K562 (cell line): ENCODE results near the gene MAP2K7. TPM values are rescaled to one million over a fixed set of nuclear protein-coding genes. Genes with fewer than 3 reads are reported as not detected.
A peak's percentile ranks its signal among the peaks of the same experiment; 100 is the strongest.
"Not testable (repeated sequence)": the region's sequence is repeated elsewhere in the genome, so short reads cannot be mapped to it uniquely, and the experiment has no call there.

Experiments
- ATAC-seq: fragments of 200-7000 bp; cut with Tn5 transposase; 3 replicates; pipeline ENCODE4 v1.9.1; 2020; ENCODE audit warnings: moderate library complexity
- BruUV-seq: library from RNA; stranded (reverse); fragments of 400-500 nt; replicated peaks from 2 replicates; lab custom pipeline; 2021; lab: Mats Ljungman, UMichigan
- CTCF ChIA-PET: fragments of 300-600 bp; formaldehyde crosslinking; extraction: SDS; loops from one replicate; lab custom pipeline; 2021; ENCODE audit warnings: low intra/inter-chr PET ratio; lab: Yijun Ruan, JAX
- POLR2A ChIA-PET: fragments of 300-600, 350-650 bp; sonication (Branson Sonifier 250); formaldehyde crosslinking; extraction: SDS; loops from one replicate; lab custom pipeline; 2021; ENCODE audit warnings: antibody characterized with exemption, inconsistent platforms; lab: Yijun Ruan, JAX
- DNase-seq, 4 experiments: peaks; one replicate each; pipeline versions ENCODE4 v3.0.0 to v3.0.0-alpha.2; 2011 to 2018; ENCODE audit warnings: low spot score in 3 of 4, mixed read lengths in 3 of 4; ENCODE audit errors: extremely low read depth in 1 of 4
- FAIRE-seq: peaks from 2 replicates; lab custom pipeline; 2011; peaks lifted over from hg19 to GRCh38; lab: Jason Lieb, UNC
- H2AFZ ChIP-seq: 2 replicates; pipeline ENCODE4 v1.6.0; 2011; ENCODE audit warnings: low read depth, low read length, control low read depth, inconsistent platforms
- H3K27ac ChIP-seq: fragments of 200-600 bp; 3 replicates; pipeline ENCODE4 v1.8.0; 2011; ENCODE audit warnings: low read depth, mild to moderate bottlenecking, control low read depth, inconsistent platforms, low read length, moderate library complexity, mixed read lengths; ENCODE audit errors: extremely low read depth
- H3K27me3 ChIP-seq, 2 experiments: fragments of 300-600 bp in 1 of 2; 2 replicates in 1 of 2; 3 replicates in 1 of 2; pipeline versions ENCODE4 v1.6.0 to v1.8.0; 2011; ENCODE audit warnings: inconsistent platforms in 2 of 2, low read length in 2 of 2, mild to moderate bottlenecking in 1 of 2, mixed read lengths in 1 of 2, moderate library complexity in 1 of 2; ENCODE audit not compliant: control insufficient read depth in 2 of 2, insufficient read depth in 2 of 2
- H3K36me3 ChIP-seq: fragments of 300-600 bp; 3 replicates; pipeline ENCODE4 v1.8.0; 2011; ENCODE audit warnings: mild to moderate bottlenecking, low read length, inconsistent platforms; ENCODE audit not compliant: control insufficient read depth, insufficient read depth
- H3K4me1 ChIP-seq, 2 experiments: fragments of 200-600 bp in 1 of 2; replicated peaks in 1 of 2; 2 replicates in 1 of 2; 3 replicates in 1 of 2; pipeline versions ENCODE4 v1.5.1 to v1.8.0; 2011; ENCODE audit warnings: inconsistent platforms in 2 of 2, low read length in 2 of 2, mild to moderate bottlenecking in 1 of 2, mixed read lengths in 1 of 2, moderate library complexity in 1 of 2; ENCODE audit not compliant: control insufficient read depth in 2 of 2, insufficient read depth in 2 of 2
- H3K4me2 ChIP-seq: 2 replicates; pipeline ENCODE4 v1.6.1; 2011; ENCODE audit warnings: low read length, control low read depth, inconsistent platforms, mixed read lengths; ENCODE audit not compliant: insufficient read depth
- H3K4me3 ChIP-seq: fragments of 200-600 bp; sonication (generic), shearing (Covaris generic); 2 replicates; pipeline ENCODE4 v1.5.1; 2016; ENCODE audit warnings: control low read depth, inconsistent platforms
- H3K79me2 ChIP-seq: fragments of 200-600 bp; 3 replicates; pipeline ENCODE4 v1.8.0; 2011; ENCODE audit warnings: low read length, inconsistent platforms; ENCODE audit not compliant: control insufficient read depth, insufficient read depth
- H3K9ac ChIP-seq, 2 experiments: 2 replicates each; pipeline versions ENCODE4 v1.6.0 to v1.6.1; 2011; ENCODE audit warnings: low read depth in 2 of 2, low read length in 2 of 2, control low read depth in 1 of 2, inconsistent platforms in 1 of 2, mild to moderate bottlenecking in 1 of 2, mixed read lengths in 1 of 2; ENCODE audit not compliant: insufficient read depth in 1 of 2
- H3K9me1 ChIP-seq: one replicate; pipeline ENCODE4 v1.6.0; 2011; ENCODE audit warnings: inconsistent platforms, mild to moderate bottlenecking, low read length, moderate library complexity; ENCODE audit not compliant: control insufficient read depth, insufficient read depth
- H3K9me3 ChIP-seq: replicated peaks from 2 replicates; pipeline ENCODE4 v1.5.1; 2011; ENCODE audit warnings: low read depth, low read length, inconsistent platforms; ENCODE audit not compliant: control insufficient read depth, insufficient read depth
- H4K20me1 ChIP-seq: replicated peaks from 2 replicates; pipeline ENCODE4 v1.6.1; 2011; ENCODE audit warnings: low read length, inconsistent platforms, mixed read lengths; ENCODE audit not compliant: control insufficient read depth, insufficient read depth
- ASH1L ChIP-seq: fragments of 450-650 bp; IDR thresholded peaks from 2 replicates; pipeline ENCODE4 v1.6.1; 2018; ENCODE audit warnings: borderline replicate concordance, mild to moderate bottlenecking, low read depth; ENCODE audit not compliant: partially characterized antibody
- ATF2 ChIP-seq: sonication (generic); formaldehyde crosslinking; IDR thresholded peaks from 2 replicates; pipeline ENCODE4 v1.8.1; 2022; ENCODE audit warnings: missing genetic modification reagents
- EGR1 ChIP-seq: fragments of 450-650 bp; conservative IDR thresholded peaks from 2 replicates; pipeline ENCODE4 v1.6.1; 2017; ENCODE audit warnings: mild to moderate bottlenecking
- FIP1L1 ChIP-seq: fragments of 200-400 bp; formaldehyde crosslinking; IDR thresholded peaks from 2 replicates; pipeline ENCODE4 v1.6.1; 2018; ENCODE audit warnings: mild to moderate bottlenecking, low read depth, low read length; ENCODE audit not compliant: poor library complexity, severe bottlenecking
- HDAC6 ChIP-seq: IDR thresholded peaks from 2 replicates; pipeline ENCODE4 v1.6.1; 2012; ENCODE audit warnings: low read depth, mild to moderate bottlenecking, control low read depth, inconsistent platforms, low read length, moderate library complexity
- NBN ChIP-seq: fragments of 450-650 bp; IDR thresholded peaks from 2 replicates; pipeline ENCODE4 v1.6.1; 2016; ENCODE audit warnings: low read depth, mild to moderate bottlenecking
- OTX1 ChIP-seq: fragments of 450-650 bp; formaldehyde crosslinking; IDR thresholded peaks from 2 replicates; pipeline ENCODE4 v1.4.0; 2022; ENCODE audit warnings: mild to moderate bottlenecking
- SUPT5H ChIP-seq: fragments of 450-650 bp; IDR thresholded peaks from 2 replicates; pipeline ENCODE4 v1.6.1; 2016
- THRA ChIP-seq: fragments of 450-650 bp; IDR thresholded peaks from 2 replicates; pipeline ENCODE4 v1.6.1; 2017; ENCODE audit warnings: mild to moderate bottlenecking, moderate library complexity
- ZNF12 ChIP-seq: sonication (generic); formaldehyde crosslinking; IDR thresholded peaks from 2 replicates; pipeline ENCODE4 v1.4.0; 2020; ENCODE audit warnings: mild to moderate bottlenecking, missing genetic modification reagents
- WGBS: fragments of 100-300 bp; shearing (Covaris generic); methylation state at CpG from one replicate; pipeline ENCODE4 v1.1.6; 2016; ENCODE audit warnings: low coverage, mixed read lengths; ENCODE audit not compliant: insufficient coverage; ENCODE audit errors: missing lambda C conversion rate; 5-methylcytosine and 5-hydroxymethylcytosine counted together
- in situ Hi-C: fragments of 300-500 bp; cut with MboI; formaldehyde crosslinking; loops from 4 replicates; pipeline ENCODE4 v1.15.0; 2018; ENCODE audit warnings: inconsistent platforms, mixed read lengths
- intact Hi-C: fragments of 100-400 bp; cut with micrococcal nuclease; formaldehyde crosslinking; loops from 2 replicates; pipeline ENCODE4 v1.14.2; 2022
- polyA plus RNA-seq, 8 experiments: library from polyadenylated mRNA; depleted of rRNA in 4 of 8; stranded (reverse) in 5 of 8; unstranded in 3 of 8; fragments of >200 nt; fragmentation: Nextera tagmentation in 2 of 8; fragmentation: Illumina TruSeq in 1 of 8; extraction: Ambion mirVana in 2 of 8; extraction: Trizol in 1 of 8; gene quantifications; 2 replicates each; pipeline versions ENCODE4 v1.2.1 to v1.2.3, GENCODE V29; 2011 to 2014; ENCODE audit warnings: inconsistent platforms in 1 of 8, missing spikeins in 1 of 8
- total RNA-seq, 7 experiments: library from RNA; depleted of rRNA in 6 of 7; stranded (reverse); fragments of >200 nt in 6 of 7; fragmentation: Illumina TruSeq in 2 of 7; extraction: Trizol in 2 of 7; gene quantifications; 2 replicates each; pipeline versions ENCODE4 v1.2.1 to v1.2.3, GENCODE V29; 2011 to 2021; ENCODE audit warnings: low replicate concordance in 1 of 7
- TF ChIP-seq, protein P1 (sequence below): fragments of 250-450 bp; sonication (Bioruptor Pico); IDR thresholded peaks from 2 replicates; pipeline ENCODE4 v1.8.0; 2021; ENCODE audit warnings: borderline replicate concordance, mild to moderate bottlenecking, moderate library complexity; ENCODE audit not compliant: poor library complexity, severe bottlenecking

The MAP2K7 gene
- total and polyA plus RNA-seq, 9 of the 15 experiments (the other 6 are each of a cell fraction or from before 2014, with no cell fraction given), result 0.51 to 45.8 (median 14.1) TPM

DNA sequence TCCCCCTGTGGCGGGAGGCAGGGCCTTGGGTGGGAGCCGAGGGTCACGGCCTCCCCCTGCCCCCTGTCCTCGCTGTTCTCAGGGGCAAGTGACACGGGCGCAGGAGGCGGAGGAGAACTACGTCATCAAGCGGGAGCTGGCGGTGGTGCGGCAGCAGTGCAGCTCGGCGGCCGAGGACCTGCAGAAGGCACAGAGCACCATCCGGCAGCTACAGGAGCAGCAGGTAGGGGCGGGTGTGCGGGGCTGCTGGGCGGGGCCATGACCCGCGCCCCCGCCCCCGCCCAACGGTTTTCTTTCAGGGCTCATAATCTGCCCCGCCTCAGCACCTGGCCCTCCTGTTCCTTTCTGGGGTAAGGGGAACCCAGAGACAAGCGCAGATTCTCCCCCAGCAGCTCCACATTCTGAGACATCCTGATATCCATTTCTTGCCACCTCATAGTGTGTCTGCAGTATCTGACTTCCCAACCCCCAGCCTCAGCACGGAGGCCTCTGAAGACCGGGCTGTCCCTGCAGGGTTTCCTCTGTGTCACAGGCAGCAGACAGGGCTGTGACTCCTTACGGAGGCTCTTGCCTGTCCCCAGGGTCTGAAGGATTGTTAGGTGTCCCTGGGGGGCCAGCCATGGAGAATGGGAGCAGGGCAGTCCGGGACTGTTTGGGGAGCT, 45.4 kb upstream of the MAP2K7 start (continued):
- no peak for TF ChIP-seq HDAC6
- TF ChIP-seq ZNF12 (CRISPR knock-in tag), result no peak
- TF ChIP-seq ASH1L, result no peak
- peak; percentile 48; the same call in 1 of the 2 replicates for TF ChIP-seq SUPT5H
- no peak for TF ChIP-seq FIP1L1
- TF ChIP-seq THRA, result no peak
- 0 out of 2 replicates have a peak, but pooled peaks have one; percentile 42 for TF ChIP-seq NBN
- TF ChIP-seq EGR1, result peak; percentile 72
- TF ChIP-seq, protein P1, sequence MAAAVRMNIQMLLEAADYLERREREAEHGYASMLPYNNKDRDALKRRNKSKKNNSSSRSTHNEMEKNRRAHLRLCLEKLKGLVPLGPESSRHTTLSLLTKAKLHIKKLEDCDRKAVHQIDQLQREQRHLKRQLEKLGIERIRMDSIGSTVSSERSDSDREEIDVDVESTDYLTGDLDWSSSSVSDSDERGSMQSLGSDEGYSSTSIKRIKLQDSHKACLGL, result no peak
- no peak for TF ChIP-seq ATF2 (CRISPR knock-in tag)
- no peak for TF ChIP-seq OTX1 (CRISPR knock-in tag)

DNA sequence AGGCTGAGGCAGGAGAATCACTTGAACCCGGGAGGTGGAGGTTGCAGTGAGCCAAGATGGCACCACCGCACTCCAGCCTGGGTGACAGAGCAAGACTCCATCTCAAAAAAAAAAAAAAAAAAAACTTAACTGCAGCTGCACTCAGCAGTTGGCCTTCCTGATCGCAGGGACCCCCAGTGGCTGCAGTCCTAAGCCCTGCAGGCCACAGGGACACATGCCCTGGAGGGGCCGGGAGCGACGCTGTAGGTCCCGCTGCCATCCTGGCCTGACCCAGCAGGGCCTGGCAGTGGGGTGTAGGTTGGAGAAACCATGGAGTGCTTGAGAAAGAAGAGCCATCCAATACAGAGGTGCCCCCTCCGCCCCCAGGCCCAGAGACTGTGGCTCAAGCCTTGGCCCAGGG, 44.6 kb upstream of the MAP2K7 start:
- intact Hi-C loops, H3K27me3 ChIP-seq, FAIRE-seq, BruUV-seq, H3K36me3 ChIP-seq, CTCF ChIA-PET, H3K9me1 ChIP-seq, ATAC-seq, in situ Hi-C loops, H3K79me2 ChIP-seq, H3K4me3 ChIP-seq, H3K4me2 ChIP-seq, H4K20me1 ChIP-seq, H2AFZ ChIP-seq, H3K27ac ChIP-seq, H3K9me3 ChIP-seq, DNase-seq: not testable (repeated sequence)
- POLR2A ChIA-PET, result interaction anchor here (0.6 to 2.9 kb wide), 3 partner anchors 10 to 56 kb away, joined by 3 to 14 read pairs (median 3); no protein-coding TSS in a partner anchor
- peak overlapping the region in 1 of 2 experiments; percentile 74; a peak in 1 of 4 replicates for H3K9ac ChIP-seq
- peaks cover 17 to 80% of the 10 kb centered on the region in 2 experiments for H3K4me1 ChIP-seq
- WGBS, result 91% methylated on average over 8 of the region's 8 CpGs
